Measurements from ENCODE around the gene NSUN2. TPM values are rescaled to one million over a fixed set of nuclear protein-coding genes. Genes with fewer than 3 reads are reported as not detected.

NSUN2 gene
- 50.0 and 95.4 TPM in 2 replicates for total RNA-seq

GRCh38 chr5:6632888-6633468 is at the start of gene NSUN2, which contains the start of gene SRD5A1:
TSS of gene NSUN2 (minus strand) at chr5:6633044. CDS start at chr5:6632979, 65 bp downstream.
TSS of gene SRD5A1 (plus strand) at chr5:6633440. CDS start at chr5:6633577, 137 bp downstream.

Other genes with a start within 250 kb of the NSUN2 start
- 0.19 TPM in 1 of 2 replicates, not detected in the other for gene UBE2QL1, start 184.2 kb downstream of the NSUN2 start, total RNA-seq
- 7.4 and 12.3 TPM in 2 replicates for gene SRD5A1, start 396 bp upstream of the NSUN2 start, total RNA-seq
- gene TENT4A, start 80.4 kb upstream of the NSUN2 start, total RNA-seq: 8.7 and 15.2 TPM in 2 replicates

Data from bladder microvascular endothelial cell (primary cell).